Mesendoderm (in vitro differentiated cells): ENCODE results near the gene ARHGAP26.

ENCODE experiments used
- DNase-seq: peaks from one replicate; pipeline ENCODE4 v3.0.0; 2013
- H2AK5ac ChIP-seq: 2 replicates; pipeline ENCODE4 v1.6.1; 2013; ENCODE audit warnings: low read length, inconsistent platforms
- H2BK120ac ChIP-seq: 2 replicates; pipeline ENCODE4 v1.6.1; 2013; ENCODE audit warnings: low read depth, mild to moderate bottlenecking, low read length, moderate library complexity, mixed read lengths
- H2BK15ac ChIP-seq: replicated peaks from 2 replicates; pipeline ENCODE4 v1.6.1; 2013; ENCODE audit warnings: low read depth, mild to moderate bottlenecking, moderate library complexity
- H2BK5ac ChIP-seq: 2 replicates; pipeline ENCODE4 v1.6.1; 2013; ENCODE audit warnings: low read length, inconsistent platforms
- H3K18ac ChIP-seq: 2 replicates; pipeline ENCODE4 v1.6.1; 2013; ENCODE audit warnings: mild to moderate bottlenecking, low read length, mixed read lengths
- H3K23ac ChIP-seq: one replicate; pipeline ENCODE4 v1.6.1; 2013; ENCODE audit warnings: low read length
- H3K27ac ChIP-seq: 2 replicates; pipeline ENCODE4 v1.5.1; 2013; ENCODE audit warnings: low read depth, mild to moderate bottlenecking, inconsistent platforms, low read length, moderate library complexity
- H3K27me3 ChIP-seq: 2 replicates; pipeline ENCODE4 v1.6.1; 2013; ENCODE audit warnings: low read length, control low read depth, mild to moderate bottlenecking, inconsistent platforms; ENCODE audit not compliant: insufficient read depth, poor library complexity
- H3K36me3 ChIP-seq: 2 replicates; pipeline ENCODE4 v1.6.1; 2013; ENCODE audit warnings: low read length, inconsistent platforms; ENCODE audit not compliant: control insufficient read depth, insufficient read depth
- H3K4ac ChIP-seq: one replicate; pipeline ENCODE4 v1.6.1; 2013; ENCODE audit warnings: low read depth, mild to moderate bottlenecking, low read length, moderate library complexity
- H3K4me1 ChIP-seq: 2 replicates; pipeline ENCODE4 v1.6.1; 2013; ENCODE audit warnings: low read depth, low read length, inconsistent platforms; ENCODE audit not compliant: control insufficient read depth
- H3K4me2 ChIP-seq: 2 replicates; pipeline ENCODE4 v1.6.1; 2013; ENCODE audit warnings: low read length
- H3K4me3 ChIP-seq: 2 replicates; pipeline ENCODE4 v1.5.1; 2013; ENCODE audit warnings: mild to moderate bottlenecking, low read length
- H3K56ac ChIP-seq: one replicate; pipeline ENCODE4 v1.6.1; 2013; ENCODE audit warnings: low read length
- H3K79me1 ChIP-seq: 2 replicates; pipeline ENCODE4 v1.6.1; 2013; ENCODE audit warnings: low read length, inconsistent platforms
- H3K79me2 ChIP-seq: 2 replicates; pipeline ENCODE4 v1.6.1; 2013; ENCODE audit warnings: mild to moderate bottlenecking, low read length; ENCODE audit not compliant: control insufficient read depth, insufficient read depth
- H3K9ac ChIP-seq: 2 replicates; pipeline ENCODE4 v1.6.1; 2013; ENCODE audit warnings: low read length, inconsistent platforms
- H4K5ac ChIP-seq: one replicate; pipeline ENCODE4 v1.6.1; 2013; ENCODE audit warnings: low read length
- H4K8ac ChIP-seq: one replicate; pipeline ENCODE4 v1.6.1; 2013; ENCODE audit warnings: low read depth, mild to moderate bottlenecking, control low read depth, low read length, moderate library complexity
- WGBS: extraction: QIAGEN DNeasy Blood & Tissue Kit; methylation state at CpG from one replicate; pipeline ENCODE4 v1.1.7; 2013; ENCODE audit warnings: low lambda C conversion rate, missing lambda C conversion rate; ENCODE audit not compliant: insufficient coverage; ENCODE audit errors: extremely low coverage; 5-methylcytosine and 5-hydroxymethylcytosine counted together

Gene ARHGAP26

GRCh38 chr5:143222287-143223231 is 452.4 kb downstream of the ARHGAP26 start:
- Histone ChIP-seq H3K79me2 (no peaks in the 10 kb centered on the region), H3K4me2 (no peak overlapping the region), H2AK5ac (no peak overlapping the region), H3K27ac (no peak overlapping the region), H3K4me1 (peaks cover 13% of the 10 kb centered on the region), H3K56ac (no peak overlapping the region), H3K18ac (no peak overlapping the region), H3K36me3 (no peaks in the 10 kb centered on the region), H4K8ac (no peak overlapping the region), H4K5ac (no peak overlapping the region), H2BK120ac (no peak overlapping the region), H3K9ac (no peak overlapping the region), H2BK15ac (no peak overlapping the region), H2BK5ac (no peak overlapping the region), H3K23ac (no peak overlapping the region), H3K4me3 (no peak overlapping the region), H3K4ac (no peak overlapping the region), H3K79me1 (no peaks in the 10 kb centered on the region), H3K27me3 (no peaks in the 10 kb centered on the region)
- WGBS: 100% methylated on average over 1 of the region's 16 CpGs
- DNase-seq: peak; percentile 78

- Histone ChIP-seq H3K18ac (no peak overlapping the region), H2BK5ac (no peak overlapping the region), H3K27me3 (no peaks in the 10 kb centered on the region), H3K27ac (no peak overlapping the region), H3K4me3 (no peak overlapping the region), H3K36me3 (no peaks in the 10 kb centered on the region), H3K9ac (no peak overlapping the region), H2BK15ac (no peak overlapping the region), H3K56ac (no peak overlapping the region), H2AK5ac (no peak overlapping the region), H3K4me2 (no peak overlapping the region), H3K23ac (no peak overlapping the region), H3K79me2 (no peaks in the 10 kb centered on the region), H4K5ac (no peak overlapping the region), H3K4me1 (no peaks in the 10 kb centered on the region), H2BK120ac (no peak overlapping the region), H3K4ac (no peak overlapping the region), H4K8ac (no peak overlapping the region), H3K79me1 (no peaks in the 10 kb centered on the region)
- WGBS: no CpG with 5 or more reads among the region's 5 CpGs
- DNase-seq: no peak
These were observed 454.5 kb downstream of the ARHGAP26 start for GRCh38 chr5:143224672-143225071.

GRCh38 chr5:143225511-143225910 is 455.3 kb downstream of the ARHGAP26 start:
- H3K4me3 ChIP-seq: no peak overlapping the region
- H3K27me3 ChIP-seq: no peaks in the 10 kb centered on the region
- DNase-seq: no peak
- no peak overlapping the region for H2BK5ac ChIP-seq
- H3K23ac ChIP-seq: no peak overlapping the region
- no peaks in the 10 kb centered on the region for H3K36me3 ChIP-seq
- no peak overlapping the region for H2BK15ac ChIP-seq
- H3K79me2 ChIP-seq: no peaks in the 10 kb centered on the region
- no peak overlapping the region for H3K9ac ChIP-seq
- H4K5ac ChIP-seq: no peak overlapping the region
- no peak overlapping the region for H3K4me2 ChIP-seq
- H2BK120ac ChIP-seq: no peak overlapping the region
- H4K8ac ChIP-seq: no peak overlapping the region
- WGBS: no CpG with 5 or more reads among the region's 4 CpGs
- H3K27ac ChIP-seq: no peak overlapping the region
- no peaks in the 10 kb centered on the region for H3K79me1 ChIP-seq
- H3K56ac ChIP-seq: no peak overlapping the region
- no peak overlapping the region for H3K18ac ChIP-seq
- no peak overlapping the region for H2AK5ac ChIP-seq
- H3K4me1 ChIP-seq: no peaks in the 10 kb centered on the region
- no peak overlapping the region for H3K4ac ChIP-seq

- Histone ChIP-seq H2AK5ac (no peak overlapping the region), H3K18ac (no peak overlapping the region), H4K8ac (no peak overlapping the region), H3K79me2 (no peaks in the 10 kb centered on the region), H4K5ac (no peak overlapping the region), H3K56ac (no peak overlapping the region), H3K4ac (no peak overlapping the region), H3K9ac (no peak overlapping the region), H3K4me1 (no peaks in the 10 kb centered on the region), H2BK120ac (no peak overlapping the region), H3K4me2 (no peak overlapping the region), H3K27ac (no peak overlapping the region), H3K23ac (no peak overlapping the region), H3K36me3 (no peaks in the 10 kb centered on the region), H3K27me3 (no peaks in the 10 kb centered on the region), H2BK5ac (no peak overlapping the region), H2BK15ac (no peak overlapping the region), H3K4me3 (no peak overlapping the region), H3K79me1 (no peaks in the 10 kb centered on the region)
- no CpG with 5 or more reads among the region's 3 CpGs for WGBS
- DNase-seq: no peak
These were observed 456.2 kb downstream of the ARHGAP26 start for GRCh38 chr5:143226361-143226760.

- no peaks in the 10 kb centered on the region for H3K4me1 ChIP-seq
- H3K27me3 ChIP-seq: no peaks in the 10 kb centered on the region
- no peak overlapping the region for H3K4me2 ChIP-seq
- H3K36me3 ChIP-seq: no peaks in the 10 kb centered on the region
- no peaks in the 10 kb centered on the region for H3K79me1 ChIP-seq
- H3K9ac ChIP-seq: no peak overlapping the region
- H3K79me2 ChIP-seq: no peaks in the 10 kb centered on the region
- no peak overlapping the region for H4K8ac ChIP-seq
- no peak overlapping the region for H3K23ac ChIP-seq
- H3K4me3 ChIP-seq: no peak overlapping the region
- H4K5ac ChIP-seq: no peak overlapping the region
- H2AK5ac ChIP-seq: no peak overlapping the region
- H3K4ac ChIP-seq: no peak overlapping the region
- no peak overlapping the region for H2BK120ac ChIP-seq
- no peak overlapping the region for H3K27ac ChIP-seq
- no peak overlapping the region for H3K56ac ChIP-seq
- WGBS: no CpG with 5 or more reads among the region's 3 CpGs
- H2BK15ac ChIP-seq: no peak overlapping the region
- DNase-seq: no peak
- no peak overlapping the region for H2BK5ac ChIP-seq
- no peak overlapping the region for H3K18ac ChIP-seq
These were observed 456.7 kb downstream of the ARHGAP26 start for GRCh38 chr5:143226872-143227271.
